Activated naive CD8-positive, alpha-beta T cell treated with anti-CD3 and anti-CD28 coated beads for 36 hours (primary cell): ENCODE measurements around the gene DZIP1L. TPM values are rescaled to one million over a fixed set of nuclear protein-coding genes. Genes with fewer than 3 reads are reported as not detected.
"Not testable (repeated sequence)": the region's sequence is repeated elsewhere in the genome, so short reads cannot be mapped to it uniquely, and the experiment has no call there.

Experiments
- DNase-seq: peaks from one replicate; pipeline ENCODE4 v3.0.0; 2021
- H3K27ac Mint-ChIP-seq: one replicate; pipeline ENCODE4 v1.8.0; 2022; ENCODE audit warnings: mild to moderate bottlenecking, moderate library complexity, mixed read lengths
- H3K27me3 Mint-ChIP-seq: one replicate; pipeline ENCODE4 v1.8.0; 2022; ENCODE audit warnings: mild to moderate bottlenecking, mixed read lengths
- H3K36me3 Mint-ChIP-seq: one replicate; pipeline ENCODE4 v1.8.0; 2021; ENCODE audit warnings: mild to moderate bottlenecking, mixed read lengths
- H3K4me1 Mint-ChIP-seq: one replicate; pipeline ENCODE4 v1.8.0; 2021; ENCODE audit warnings: mixed read lengths
- H3K4me3 Mint-ChIP-seq: one replicate; pipeline ENCODE4 v1.8.0; 2022; ENCODE audit warnings: mild to moderate bottlenecking, moderate library complexity, mixed read lengths
- H3K9me3 Mint-ChIP-seq: one replicate; pipeline ENCODE4 v1.8.0; 2022; ENCODE audit warnings: mixed read lengths
- total RNA-seq, 2 experiments: library from RNA; stranded (reverse); gene quantifications; one replicate each; pipeline ENCODE4 v1.2.3, GENCODE V29; 2021

DZIP1L gene
- total RNA-seq, 2 experiments from 2014 or later: 0.22 to 0.29 TPM

- Mint-ChIP-seq H3K9me3 (peaks cover 2% of the 10 kb centered on the region), H3K4me3 (no peak overlapping the region), H3K27ac (no peak overlapping the region)
Measured at GRCh38 chr3:138125548-138126221, 10.3 kb upstream of the DZIP1L start.

GRCh38 chr3:138124706-138125355 is 9.4 kb upstream of the DZIP1L start:
- no peak overlapping the region for H3K4me3 Mint-ChIP-seq
- H3K4me1 Mint-ChIP-seq: peaks cover 2% of the 10 kb centered on the region

More at GRCh38 chr3:138125548-138126221, 10.3 kb upstream of the DZIP1L start:
- H3K36me3 Mint-ChIP-seq: no peaks in the 10 kb centered on the region
- peaks cover 2% of the 10 kb centered on the region for H3K4me1 Mint-ChIP-seq
- no peak for DNase-seq
- H3K27me3 Mint-ChIP-seq: peaks cover 19% of the 10 kb centered on the region

DNA sequence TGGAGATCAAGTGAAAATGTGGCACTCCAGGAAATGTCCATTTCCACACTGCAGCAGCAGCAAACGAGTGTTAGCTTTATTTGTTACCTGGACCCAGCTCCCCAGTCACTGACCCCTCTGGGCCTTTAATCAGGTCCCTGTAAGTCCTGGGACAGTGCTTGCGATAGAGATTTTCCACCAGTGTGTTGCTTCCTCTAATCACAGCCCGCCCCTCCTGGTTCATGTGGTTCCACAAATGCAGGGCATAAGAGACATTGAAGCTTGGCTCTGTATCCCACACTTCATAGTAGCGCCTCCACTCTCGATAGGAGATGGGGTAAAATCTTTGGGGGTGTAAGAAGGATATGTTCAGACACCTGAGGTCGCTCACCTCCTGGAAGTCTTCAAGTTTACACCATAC is 8.8 kb upstream of the DZIP1L start:
- Mint-ChIP-seq H3K4me1 (peaks cover 2% of the 10 kb centered on the region), H3K27ac (no peak overlapping the region), H3K27me3 (peaks cover 20% of the 10 kb centered on the region), H3K36me3 (no peaks in the 10 kb centered on the region), H3K9me3 (peaks cover 2% of the 10 kb centered on the region), H3K4me3 (no peak overlapping the region)
- DNase-seq: no peak

More at GRCh38 chr3:138124706-138125355, 9.4 kb upstream of the DZIP1L start:
- Mint-ChIP-seq H3K27ac (no peak overlapping the region), H3K9me3 (peaks cover 2% of the 10 kb centered on the region), H3K27me3 (peaks cover 20% of the 10 kb centered on the region), H3K36me3 (no peaks in the 10 kb centered on the region)
- DNase-seq: no peak

GRCh38 chr3:138119423-138119766 is 4.0 kb upstream of the DZIP1L start:
- Mint-ChIP-seq H3K27ac (no peak overlapping the region), H3K27me3 (peaks cover 51% of the 10 kb centered on the region), H3K9me3 (peaks cover 2% of the 10 kb centered on the region), H3K36me3 (no peaks in the 10 kb centered on the region), H3K4me3 (no peak overlapping the region), H3K4me1 (peaks cover 3% of the 10 kb centered on the region)
- DNase-seq: no peak

- no peak overlapping the region for H3K4me3 Mint-ChIP-seq
- H3K27ac Mint-ChIP-seq: no peak overlapping the region
- H3K27me3 Mint-ChIP-seq: peaks cover 50% of the 10 kb centered on the region
- H3K9me3 Mint-ChIP-seq: peaks cover 2% of the 10 kb centered on the region
- peaks cover 3% of the 10 kb centered on the region for H3K4me1 Mint-ChIP-seq
- peak; percentile 56 for DNase-seq
- H3K36me3 Mint-ChIP-seq: no peaks in the 10 kb centered on the region
Measured at GRCh38 chr3:138118612-138119422, 3.4 kb upstream of the DZIP1L start.

DNA sequence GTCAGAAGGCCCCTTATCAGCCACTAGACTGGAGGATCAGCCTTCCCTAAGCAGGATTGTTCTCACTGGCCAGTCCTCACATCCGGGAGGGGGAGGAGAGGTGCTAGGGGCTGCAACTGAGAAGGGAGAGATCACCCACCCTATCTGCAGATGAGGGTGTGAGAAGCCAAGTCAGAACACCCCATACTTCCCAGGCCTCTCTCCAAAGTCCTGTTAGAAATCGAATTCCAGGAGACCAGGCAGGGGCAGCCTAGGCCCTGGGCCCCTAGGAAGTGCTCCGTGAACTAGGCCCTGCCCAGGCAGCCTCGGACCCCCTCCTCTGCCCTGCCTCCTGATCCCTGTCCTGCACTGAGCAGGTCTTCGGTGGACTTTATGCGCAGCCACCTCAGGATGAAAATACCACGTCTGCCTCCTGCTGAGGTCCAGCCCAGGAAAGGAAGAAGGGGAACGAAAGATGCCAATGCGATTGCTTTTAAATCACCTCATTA is 933 bp downstream of the DZIP1L start:
- no peaks in the 10 kb centered on the region for H3K9me3 Mint-ChIP-seq
- peaks cover 3% of the 10 kb centered on the region for H3K4me1 Mint-ChIP-seq
- no peak for DNase-seq
- no peak overlapping the region for H3K27ac Mint-ChIP-seq
- H3K36me3 Mint-ChIP-seq: no peaks in the 10 kb centered on the region
- H3K4me3 Mint-ChIP-seq: peak overlapping the region; percentile 72
- H3K27me3 Mint-ChIP-seq: peaks cover 52% of the 10 kb centered on the region

- DNase-seq: no peak
- H3K27ac Mint-ChIP-seq: no peak overlapping the region
- H3K27me3 Mint-ChIP-seq: peaks cover 45% of the 10 kb centered on the region
- no peaks in the 10 kb centered on the region for H3K9me3 Mint-ChIP-seq
- peaks cover 3% of the 10 kb centered on the region for H3K4me1 Mint-ChIP-seq
- no peaks in the 10 kb centered on the region for H3K36me3 Mint-ChIP-seq
- no peak overlapping the region for H3K4me3 Mint-ChIP-seq
Measured at GRCh38 chr3:138113326-138113725, 2.1 kb downstream of the DZIP1L start.

DNA sequence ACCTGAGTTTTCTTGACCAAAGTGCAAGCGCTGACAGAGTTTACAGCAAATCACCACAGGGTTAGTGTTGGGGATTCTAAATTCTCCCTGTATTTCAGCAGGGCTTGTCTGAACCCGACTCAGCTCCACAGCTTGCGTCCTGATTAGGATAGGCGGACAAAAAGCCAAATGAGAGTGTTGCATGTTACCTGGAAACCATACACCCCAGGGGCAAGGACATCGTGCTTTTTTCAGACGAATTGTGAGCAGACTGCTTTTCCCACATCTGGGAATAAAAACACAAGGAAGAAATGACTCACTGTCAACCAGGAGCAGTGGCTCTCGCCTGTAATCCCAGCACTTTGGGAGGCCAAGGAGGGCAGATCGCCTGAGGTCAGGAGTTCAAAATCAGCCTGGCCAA is 3.0 kb downstream of the DZIP1L start:
- no peak for DNase-seq
- Mint-ChIP-seq H3K4me3 (no peak overlapping the region), H3K4me1 (peaks cover 3% of the 10 kb centered on the region), H3K9me3 (no peaks in the 10 kb centered on the region), H3K27me3 (peaks cover 44% of the 10 kb centered on the region), H3K36me3 (no peaks in the 10 kb centered on the region), H3K27ac (no peak overlapping the region)

GRCh38 chr3:138105598-138105997 is 9.8 kb downstream of the DZIP1L start:
- Mint-ChIP-seq H3K27ac (no peak overlapping the region), H3K4me3 (no peak overlapping the region), H3K9me3 (no peaks in the 10 kb centered on the region), H3K4me1 (no peaks in the 10 kb centered on the region), H3K27me3 (peaks cover 3% of the 10 kb centered on the region), H3K36me3 (no peaks in the 10 kb centered on the region)
- DNase-seq: no peak

- Mint-ChIP-seq H3K4me3 (no peak overlapping the region), H3K27ac (no peak overlapping the region), H3K27me3 (no peaks in the 10 kb centered on the region), H3K4me1 (no peaks in the 10 kb centered on the region), H3K9me3 (no peaks in the 10 kb centered on the region), H3K36me3 (no peaks in the 10 kb centered on the region)
- DNase-seq: no peak
Measured at GRCh38 chr3:138103466-138103865, 11.9 kb downstream of the DZIP1L start.

GRCh38 chr3:138101351-138101940 is 14.0 kb downstream of the DZIP1L start:
- not testable (repeated sequence) for H3K4me3 Mint-ChIP-seq, H3K36me3 Mint-ChIP-seq, H3K27ac Mint-ChIP-seq, DNase-seq, H3K4me1 Mint-ChIP-seq, H3K9me3 Mint-ChIP-seq, H3K27me3 Mint-ChIP-seq

DNA sequence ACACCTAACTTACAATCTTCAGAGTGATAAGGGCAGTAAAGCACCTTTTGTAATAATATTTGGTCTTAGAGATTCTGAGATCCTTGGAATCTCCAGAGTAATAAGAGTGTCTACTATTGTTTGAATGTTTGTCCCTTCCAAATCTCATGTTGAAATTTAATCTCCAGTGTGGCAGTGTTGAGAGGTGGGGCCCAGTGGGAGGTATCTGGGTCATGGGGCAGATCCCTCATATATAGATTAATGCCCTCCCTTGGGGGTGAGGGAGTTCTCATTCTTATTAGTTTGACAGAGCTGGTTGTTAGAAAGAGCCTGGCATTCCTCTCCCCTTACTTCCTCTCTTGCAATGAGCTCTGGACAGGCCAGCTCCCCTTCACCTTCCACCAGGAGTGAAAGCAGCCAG is 16.0 kb downstream of the DZIP1L start:
- Mint-ChIP-seq H3K4me3 (no peak overlapping the region), H3K4me1 (no peaks in the 10 kb centered on the region), H3K27me3 (peaks cover 6% of the 10 kb centered on the region), H3K36me3 (no peaks in the 10 kb centered on the region), H3K9me3 (no peaks in the 10 kb centered on the region), H3K27ac (no peak overlapping the region)
- no peak for DNase-seq

DNA sequence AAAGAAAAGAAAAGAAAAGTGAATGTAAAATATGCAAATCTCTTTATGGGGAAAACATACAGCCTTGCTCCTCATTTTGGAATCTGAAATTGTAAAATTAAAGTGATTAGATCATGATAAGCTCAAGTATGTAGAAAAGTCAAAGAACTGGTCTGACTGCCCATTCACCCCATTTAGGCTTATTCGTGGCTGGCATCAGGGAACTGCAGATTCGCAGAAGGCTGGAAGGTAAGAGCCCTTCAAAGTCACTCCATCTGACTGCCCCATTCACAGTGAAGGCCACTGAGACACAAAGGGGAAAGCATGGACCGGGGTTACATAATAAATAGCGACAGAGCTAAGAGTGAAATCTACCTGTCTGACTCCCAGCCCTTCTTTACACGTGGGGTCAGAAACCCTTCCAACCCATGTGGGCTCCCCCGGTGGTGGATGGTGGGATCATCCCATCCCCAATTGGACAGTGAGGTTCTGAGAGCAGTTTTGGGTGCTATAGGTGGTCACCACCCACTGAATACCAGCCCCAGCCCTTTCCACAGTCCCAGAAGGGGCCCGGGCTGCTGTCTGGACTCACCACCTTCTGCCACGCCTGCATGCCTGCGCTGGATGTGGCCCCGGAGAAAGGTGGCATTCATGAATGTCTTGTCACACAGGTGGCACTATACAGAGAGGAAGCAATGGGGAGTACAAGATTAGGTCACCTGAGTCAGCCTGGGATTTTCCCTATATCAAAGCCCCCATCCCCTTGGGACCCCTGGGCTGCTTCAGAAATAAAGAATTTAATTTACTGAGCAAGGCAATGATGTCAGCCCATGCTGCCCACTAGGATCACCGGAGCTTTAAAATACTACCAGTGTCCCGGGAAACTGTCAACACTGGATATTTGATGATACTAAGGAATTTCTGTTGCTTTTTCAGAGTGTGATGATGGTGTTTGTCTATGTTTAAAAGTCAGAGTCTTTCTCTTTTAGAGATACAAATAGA is 17.9 kb downstream of the DZIP1L start:
- peaks cover 3% of the 10 kb centered on the region for H3K4me1 Mint-ChIP-seq
- H3K27me3 Mint-ChIP-seq: peaks cover 6% of the 10 kb centered on the region
- no peak for DNase-seq
- H3K4me3 Mint-ChIP-seq: no peak overlapping the region
- H3K9me3 Mint-ChIP-seq: no peaks in the 10 kb centered on the region
- H3K36me3 Mint-ChIP-seq: no peaks in the 10 kb centered on the region
- H3K27ac Mint-ChIP-seq: no peak overlapping the region

GRCh38 chr3:138093721-138094120 is 21.7 kb downstream of the DZIP1L start:
- H3K27ac Mint-ChIP-seq: no peak overlapping the region
- H3K9me3 Mint-ChIP-seq: no peaks in the 10 kb centered on the region
- no peaks in the 10 kb centered on the region for H3K36me3 Mint-ChIP-seq
- H3K4me1 Mint-ChIP-seq: peaks cover 3% of the 10 kb centered on the region
- no peak for DNase-seq
- peaks cover 13% of the 10 kb centered on the region for H3K27me3 Mint-ChIP-seq
- no peak overlapping the region for H3K4me3 Mint-ChIP-seq
